Measurements from ENCODE around the gene ERC2.
A peak's percentile ranks its signal among the peaks of the same experiment; 100 is the strongest.

The ERC2 gene

DNA sequence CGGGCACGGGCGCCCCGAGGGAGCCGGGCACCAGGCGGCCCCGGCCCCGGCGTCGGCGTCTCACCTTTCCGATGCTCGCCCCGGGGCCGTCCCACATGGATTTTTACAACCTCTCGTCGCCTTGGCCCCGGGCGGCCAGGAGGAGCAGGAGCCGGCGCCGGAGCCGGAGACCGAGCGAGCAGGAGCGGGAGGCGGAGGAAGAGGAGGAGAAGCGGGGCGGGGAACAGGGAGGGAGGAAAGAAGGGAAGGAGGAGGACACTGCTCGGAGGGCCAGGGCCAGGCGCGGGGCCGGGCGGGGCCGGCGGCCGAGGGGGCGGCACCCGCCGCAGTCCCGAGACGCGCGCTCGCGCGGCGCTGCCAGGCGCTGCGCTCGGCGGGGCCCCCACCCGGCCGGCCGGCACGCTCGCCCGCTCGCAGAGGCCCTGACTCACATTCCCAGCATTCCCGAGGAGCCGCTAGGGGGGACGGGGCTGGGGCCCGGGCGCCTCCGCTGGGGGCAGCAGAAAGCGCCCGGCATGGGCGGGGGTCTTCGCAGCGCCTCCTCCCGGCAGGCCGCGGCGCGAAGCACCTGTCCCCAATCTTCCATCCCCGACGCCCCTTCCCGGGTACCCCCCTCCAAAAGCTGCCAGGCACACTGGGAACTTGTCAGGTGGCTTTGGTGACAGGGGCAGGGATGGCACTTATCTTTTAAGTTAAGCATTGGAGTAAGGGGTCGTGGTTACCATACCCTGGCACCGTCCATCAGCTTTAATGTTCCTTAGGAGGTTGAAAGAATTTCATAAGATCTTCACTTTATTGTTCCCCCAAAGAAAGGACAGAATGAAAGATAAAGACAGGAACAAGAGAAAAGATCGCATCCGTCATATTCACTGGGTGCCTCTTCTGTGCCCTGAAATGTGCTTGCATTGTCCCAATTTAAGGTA, at the start of gene ERC2:
TSS of gene ERC2 (minus strand) at position 284 of the 923 bp plus-strand sequence.
- peak; percentile 40 to 87 for DNase-seq

DNA sequence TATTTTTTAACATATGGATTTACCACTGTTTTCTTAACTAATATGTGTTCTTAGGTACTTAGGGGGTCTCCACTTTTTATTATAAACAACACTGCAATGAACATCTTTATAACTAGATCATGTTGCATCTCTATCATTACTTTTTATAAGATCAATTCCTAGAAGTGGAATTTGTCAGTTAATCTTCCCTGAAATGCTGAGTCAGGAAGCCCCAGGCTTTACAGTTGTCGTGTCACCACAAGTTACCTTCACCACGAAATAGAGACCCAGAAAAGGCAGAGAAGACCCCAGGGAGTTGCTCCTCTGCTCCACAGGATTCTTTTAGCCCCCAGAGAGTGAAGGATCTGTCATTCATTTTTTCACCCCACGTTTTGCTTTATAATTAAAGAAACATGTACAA, 34.5 kb upstream of the ERC2 start:
- no peak for DNase-seq

DNA sequence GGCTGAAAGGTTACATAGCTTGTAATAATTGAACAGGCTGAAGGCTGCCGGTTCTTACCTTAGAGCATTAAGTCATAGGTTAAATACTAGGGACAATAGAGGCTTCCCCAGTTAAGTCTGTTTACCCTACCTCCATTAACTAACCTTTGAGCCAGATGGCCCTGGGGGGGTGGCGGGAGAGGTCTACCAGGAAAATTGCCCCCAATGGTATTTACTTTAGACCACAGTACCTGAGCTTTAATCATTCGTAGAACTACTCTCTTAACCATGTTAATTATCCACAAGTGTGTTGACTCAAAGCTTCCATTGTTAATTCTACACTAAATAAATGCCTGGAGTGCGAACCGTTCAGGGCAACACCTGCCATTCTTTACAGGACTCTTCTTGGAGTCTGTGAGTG, 28.1 kb upstream of the ERC2 start:
- DNase-seq: peak; percentile 51 to 68

DNA sequence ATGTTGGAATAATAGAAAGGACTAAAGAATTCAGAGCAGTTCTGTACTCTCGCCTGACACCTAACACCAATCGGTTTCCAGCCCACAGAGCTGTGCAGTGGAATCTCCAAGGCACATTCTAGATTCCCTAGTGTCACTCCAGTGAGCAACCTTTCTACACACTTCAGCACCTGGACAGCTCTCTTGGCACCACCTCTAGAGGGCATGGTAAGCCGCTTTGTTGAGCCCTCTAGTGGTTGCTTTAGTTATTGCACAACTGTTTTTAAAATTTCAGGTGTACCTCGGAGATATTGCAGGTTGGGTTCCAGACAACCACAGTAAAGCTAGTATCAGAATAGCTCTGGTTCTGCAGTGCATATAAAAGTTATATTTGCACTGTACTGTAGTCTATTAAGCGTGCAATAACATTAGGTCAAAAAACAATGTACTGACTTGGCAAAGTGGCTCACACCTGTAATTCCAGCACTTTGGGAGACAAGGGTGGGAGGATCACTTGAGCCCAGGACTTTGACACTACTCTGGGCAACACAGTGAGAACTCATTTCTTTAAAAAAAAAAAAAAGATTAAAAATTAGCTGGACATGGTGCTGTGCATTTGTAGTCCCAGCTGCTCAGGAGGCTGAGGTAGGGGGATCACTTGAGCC, 26.5 kb upstream of the ERC2 start:
- DNase-seq: peak; percentile 44 to 81

DNA sequence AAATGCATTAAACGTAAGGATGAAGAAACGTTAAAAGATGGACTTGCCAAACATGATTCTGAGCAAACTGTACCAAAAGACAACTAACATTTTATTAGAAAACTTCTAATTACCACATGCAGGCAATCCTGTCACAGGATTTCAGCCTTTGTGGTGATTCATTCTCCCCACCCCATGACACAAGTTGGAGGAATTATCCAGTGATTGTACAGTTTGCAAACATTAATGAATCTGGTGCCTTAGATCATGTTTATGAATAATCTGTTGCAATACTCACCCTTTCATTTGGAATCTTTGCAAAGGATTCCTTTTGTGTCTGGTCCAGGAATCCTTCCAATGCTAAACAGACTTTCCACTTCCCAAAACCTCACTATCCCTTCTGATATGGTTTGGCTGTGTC, 23.3 kb upstream of the ERC2 start:
- DNase-seq: no peak

DNA sequence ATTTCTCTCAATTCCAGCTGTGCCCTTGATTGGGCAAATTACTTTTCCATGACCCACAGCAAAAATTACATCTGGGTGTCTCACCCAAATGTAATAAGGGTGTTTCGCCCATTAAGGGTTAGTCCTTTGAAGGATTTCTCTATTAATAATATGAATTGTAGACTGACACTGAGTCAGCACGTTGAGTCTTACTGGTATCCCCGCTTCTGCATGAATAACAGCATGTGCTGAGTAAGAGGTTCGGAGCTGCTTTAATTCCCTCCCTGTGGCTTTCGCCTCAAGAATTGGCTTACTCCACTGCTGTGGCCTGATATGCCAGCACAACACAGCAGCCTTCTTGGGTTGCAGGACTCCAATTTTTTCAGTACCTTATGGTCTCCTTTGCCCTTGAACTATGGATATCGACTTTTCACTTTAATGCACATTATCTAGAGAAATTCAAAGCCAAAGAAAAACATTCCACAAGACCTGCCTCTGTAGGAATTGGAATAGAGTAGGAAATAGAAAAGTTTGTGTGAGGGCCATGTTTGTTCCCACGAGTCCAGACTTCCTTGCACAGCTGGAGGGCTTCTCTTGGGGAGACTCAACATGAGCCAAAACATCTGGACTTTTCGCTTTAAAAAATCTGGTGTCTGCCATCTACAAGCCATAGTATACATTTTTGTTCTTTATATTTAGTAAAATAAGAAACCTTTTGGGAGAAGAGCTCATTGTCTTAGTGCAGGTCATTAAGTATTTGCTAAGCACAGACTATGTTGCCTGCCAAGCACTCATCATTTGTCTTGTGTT, 20.7 kb upstream of the ERC2 start:
- DNase-seq: no peak

DNA sequence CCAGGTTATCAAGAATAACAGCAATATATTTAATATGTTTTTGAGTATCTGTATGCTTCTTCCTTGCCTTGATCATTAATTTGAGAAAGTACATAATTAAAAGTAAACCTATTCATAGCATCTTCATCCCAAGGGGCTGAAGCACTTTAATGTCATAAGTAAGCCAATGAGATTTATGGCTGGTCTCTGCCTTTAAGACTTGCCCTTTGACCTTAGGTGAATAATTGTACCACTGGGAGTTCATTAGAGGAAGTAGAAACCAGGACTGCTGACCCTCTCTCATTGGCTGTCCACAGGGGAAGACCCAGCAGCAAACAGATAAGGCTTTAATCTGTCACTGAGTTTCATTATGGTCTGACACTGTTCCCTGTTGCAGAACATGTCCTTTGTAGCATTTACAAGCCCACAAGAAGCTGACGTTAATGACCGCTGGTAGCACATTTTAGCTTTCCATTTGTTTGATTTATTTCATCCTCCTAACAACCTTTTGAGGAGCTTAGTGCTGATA, 16.3 kb upstream of the ERC2 start:
- DNase-seq: no peak

DNA sequence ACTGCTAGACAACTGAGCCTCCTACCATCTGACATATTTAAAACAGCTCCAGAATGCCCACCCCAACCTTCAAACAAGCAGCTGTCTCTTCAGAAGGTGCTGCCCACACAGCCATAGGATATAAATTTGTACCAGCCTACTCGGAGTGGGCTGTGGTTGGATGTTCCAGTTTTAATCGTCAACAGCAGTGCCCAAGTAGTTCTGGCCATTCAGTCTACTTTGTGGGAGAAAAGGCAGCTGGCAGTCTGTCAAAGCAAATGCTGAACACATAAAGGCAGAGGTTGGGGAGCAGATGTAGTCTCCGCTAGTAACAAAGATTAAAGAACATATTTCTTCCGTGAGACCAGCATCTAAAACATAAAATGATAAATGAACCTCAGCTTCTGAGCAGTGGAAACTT, 15.9 kb upstream of the ERC2 start:
- DNase-seq: no peak

DNA sequence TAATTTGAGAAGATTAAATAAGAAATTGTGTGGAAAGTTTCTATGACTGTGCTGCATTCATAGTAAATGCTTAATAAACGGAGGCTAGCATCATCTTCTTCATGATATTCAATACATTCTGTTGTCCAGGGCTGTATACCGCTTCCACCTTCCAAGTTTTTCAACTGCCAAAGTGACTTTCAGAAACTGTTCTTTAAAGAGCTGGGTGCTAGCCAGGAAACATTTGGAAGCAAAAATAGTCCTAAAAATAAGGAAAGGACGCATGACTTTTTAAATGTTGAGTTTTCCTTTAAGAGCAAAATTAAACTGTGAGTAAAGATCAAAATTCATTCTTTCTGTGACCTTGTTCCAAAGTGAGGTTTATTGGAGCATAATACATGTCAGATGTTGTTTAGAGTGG, 9.4 kb upstream of the ERC2 start:
- no peak for DNase-seq

DNA sequence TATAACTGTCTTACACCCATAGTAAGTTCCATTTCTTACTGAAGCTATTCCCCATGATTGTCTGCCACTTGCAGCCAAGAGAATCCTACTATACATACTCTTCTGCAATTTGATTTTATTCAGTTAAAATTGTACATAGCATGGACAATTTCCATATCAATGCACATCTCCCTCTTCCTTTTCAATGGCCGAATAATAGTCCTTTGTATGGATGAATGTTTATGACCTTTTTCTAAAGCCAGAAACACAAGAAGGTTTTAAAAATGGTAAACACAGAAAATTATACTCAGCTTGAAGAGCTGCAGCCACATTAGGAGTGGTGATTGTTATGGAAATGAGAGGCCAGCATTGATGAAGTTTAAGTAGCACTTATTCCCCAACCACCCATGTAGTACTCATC, 8.5 kb upstream of the ERC2 start:
- DNase-seq: no peak

DNA sequence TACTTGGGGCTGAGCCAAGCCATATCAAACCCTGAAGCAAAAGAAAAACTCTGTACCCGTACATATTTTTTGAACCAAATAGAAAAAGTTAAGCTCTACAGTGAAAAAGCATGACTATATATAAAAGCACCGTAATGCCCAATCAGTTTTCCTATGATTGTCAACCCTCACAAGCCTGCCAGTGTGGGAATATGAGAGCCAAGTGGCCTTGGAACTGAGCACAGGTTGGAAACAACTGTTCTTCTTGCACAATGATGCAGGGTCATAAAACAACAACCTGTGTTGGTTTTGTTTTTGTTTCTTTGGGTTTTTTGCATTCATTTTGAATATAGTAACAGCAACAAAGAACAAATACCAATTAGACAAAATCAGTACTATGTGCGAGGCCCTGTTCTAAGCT, 3.5 kb upstream of the ERC2 start:
- no peak for DNase-seq

DNA sequence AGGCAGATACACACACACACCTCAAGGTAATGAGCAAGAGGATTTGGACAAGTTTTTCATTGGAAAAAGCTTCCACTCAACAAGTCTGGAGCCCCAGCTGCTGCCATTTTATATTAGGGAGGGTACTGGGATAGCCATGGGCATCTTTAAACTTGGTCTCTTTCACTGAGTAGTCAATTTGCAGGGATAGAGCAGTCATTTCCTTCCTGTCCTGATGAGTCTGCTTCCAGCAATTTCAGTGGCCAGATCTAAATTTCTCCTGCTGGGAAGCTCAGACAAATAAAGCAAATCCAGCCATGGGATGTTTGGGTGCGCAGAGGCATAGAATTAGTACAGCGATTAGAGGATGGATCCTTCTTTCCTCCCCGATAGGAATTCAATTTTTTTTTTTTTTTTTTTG, 874 bp upstream of the ERC2 start:
- no peak for DNase-seq

DNA sequence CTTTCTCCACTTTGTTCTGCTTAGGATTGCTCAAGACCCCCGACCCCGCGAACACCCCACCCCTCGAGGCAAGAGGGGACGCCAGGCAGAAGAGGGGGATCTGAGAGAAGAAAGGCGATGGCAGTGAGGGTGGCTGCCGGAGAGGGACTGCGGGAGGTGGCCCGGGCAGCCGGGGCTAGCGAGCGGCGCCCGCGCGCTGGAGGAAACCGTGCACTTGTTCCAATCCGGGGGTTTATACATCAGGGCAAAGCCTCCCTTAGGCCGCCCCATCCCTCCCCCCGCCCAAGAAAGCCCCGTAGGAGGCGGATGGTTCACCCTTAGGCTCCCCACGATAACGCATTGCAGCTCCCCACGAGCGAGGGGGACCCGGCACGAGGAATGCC, 475 bp downstream of the ERC2 start:
- DNase-seq: peak in 1 of 2 experiments; percentile 52

DNA sequence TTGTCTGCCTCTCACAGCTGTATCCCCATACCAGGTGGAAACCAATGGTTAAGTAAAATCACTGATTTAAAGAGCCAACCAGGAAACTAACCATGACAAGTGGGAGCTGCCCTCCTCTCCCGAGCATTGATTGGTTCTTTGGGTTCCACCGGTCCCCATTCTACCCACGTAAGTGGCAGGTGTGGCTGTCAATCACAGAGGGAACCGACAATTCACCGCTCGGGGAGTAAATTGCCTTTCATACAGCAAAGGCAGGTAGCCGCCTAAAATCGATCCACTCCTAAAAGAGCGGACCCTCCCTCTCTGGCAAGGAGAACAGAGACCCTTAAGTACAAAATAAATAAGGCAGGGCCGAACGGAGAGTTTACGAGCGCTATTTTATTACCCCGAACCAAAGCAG, 1.2 kb downstream of the ERC2 start:
- DNase-seq: peak; percentile 82 to 91

DNA sequence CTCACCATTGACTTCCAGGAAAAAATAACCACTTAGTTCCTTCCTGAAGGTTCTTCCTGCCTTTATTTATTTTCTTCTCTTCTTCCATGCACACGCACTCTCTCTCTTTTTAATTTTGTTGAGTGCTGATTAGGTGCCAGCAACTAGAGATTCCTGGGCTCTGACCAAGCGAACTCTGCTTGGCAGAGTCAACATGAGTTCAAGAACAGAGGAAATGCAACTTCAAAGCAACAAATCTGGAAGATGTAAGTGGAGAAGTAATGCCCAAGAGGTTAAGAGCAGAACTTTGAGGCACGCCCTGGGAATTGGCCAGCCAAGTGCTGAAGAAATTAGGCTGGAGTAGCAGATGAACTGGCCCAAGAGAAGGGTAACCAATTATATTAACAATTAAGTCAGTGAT, 8.5 kb downstream of the ERC2 start:
- DNase-seq: no peak

DNA sequence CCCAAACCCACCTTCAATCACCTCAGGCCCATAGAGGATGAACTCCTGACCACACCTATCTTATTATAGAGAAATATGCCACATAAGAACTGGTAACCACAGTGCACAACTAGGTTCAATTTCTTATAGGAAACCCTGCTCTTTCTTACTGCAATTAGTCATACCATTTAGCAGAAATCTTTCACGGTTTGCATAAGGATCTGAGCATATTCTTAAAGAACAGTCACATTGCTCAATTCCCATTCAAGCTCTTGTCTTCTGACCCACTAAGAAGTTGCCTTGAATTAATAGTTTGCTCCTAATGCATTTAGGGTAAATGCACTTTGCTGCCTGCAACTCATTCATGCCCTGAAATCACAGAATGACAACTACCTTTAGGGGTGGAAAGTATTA, 9.2 kb downstream of the ERC2 start:
- DNase-seq: no peak

DNA sequence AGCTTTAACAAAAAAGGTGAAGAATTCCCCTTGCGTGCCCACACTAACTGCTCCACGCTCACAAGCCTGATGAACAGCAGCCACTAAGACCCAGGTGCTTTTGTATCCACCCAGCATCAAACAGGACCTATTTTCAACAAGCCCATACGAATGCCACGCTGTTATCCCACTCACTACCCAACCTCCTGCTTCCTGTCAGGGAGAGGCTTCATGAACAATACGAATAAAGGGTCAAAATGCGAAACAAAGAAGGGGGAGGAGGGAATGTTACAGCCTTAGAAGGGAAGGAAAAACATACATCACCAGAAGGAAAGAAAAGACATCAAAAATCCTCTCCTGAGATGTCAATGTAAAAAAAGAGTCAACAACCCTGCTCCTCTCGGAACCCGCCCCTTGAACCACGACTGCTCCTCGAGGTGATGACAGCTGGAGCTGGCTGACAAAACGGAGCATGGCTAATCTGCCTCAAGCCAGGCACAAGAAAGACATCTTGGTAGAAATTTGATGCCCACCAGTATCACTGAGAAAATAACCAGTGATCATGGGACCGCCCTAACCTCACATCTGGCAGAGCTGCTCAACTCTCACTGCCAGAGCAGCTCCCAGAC, 9.7 kb downstream of the ERC2 start:
- DNase-seq: no peak

DNA sequence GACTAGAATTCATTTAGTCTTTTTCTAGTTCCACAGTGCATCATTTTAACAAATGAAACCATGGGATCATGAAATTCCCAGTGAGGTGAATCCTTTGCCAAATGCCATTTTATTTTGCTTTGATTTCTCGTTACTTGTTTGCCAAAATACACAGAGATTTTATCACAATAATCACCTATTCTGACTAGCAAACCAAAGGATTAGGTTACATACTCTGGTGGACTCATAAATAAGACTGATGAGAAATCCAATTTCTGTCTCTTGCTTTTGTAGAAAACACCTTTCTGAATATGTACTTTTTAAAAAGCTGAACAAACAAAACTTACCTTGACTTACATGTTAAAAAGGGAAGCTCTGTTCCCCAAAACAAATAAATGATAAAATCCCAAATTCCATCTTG, 12.2 kb downstream of the ERC2 start:
- DNase-seq: no peak

DNA sequence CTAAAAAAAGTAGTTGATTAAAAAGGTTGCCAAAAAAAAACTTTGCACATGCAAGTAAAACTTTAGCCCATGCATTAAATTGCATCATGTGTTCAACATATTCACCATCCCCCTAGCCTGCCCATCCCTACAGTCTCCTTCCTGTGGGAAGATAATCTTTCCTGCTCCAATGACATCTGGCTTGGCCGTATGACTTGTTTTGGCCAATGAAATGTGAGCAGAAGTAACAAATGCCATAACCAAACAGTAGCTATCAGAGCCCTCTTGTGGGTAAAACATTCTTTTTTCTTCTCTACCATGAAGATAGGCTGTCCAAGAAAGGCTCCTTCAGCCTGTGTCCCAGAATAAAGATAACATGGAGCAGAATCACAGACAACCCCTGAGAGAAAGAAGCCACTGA, 15.3 kb downstream of the ERC2 start:
- DNase-seq: no peak

DNA sequence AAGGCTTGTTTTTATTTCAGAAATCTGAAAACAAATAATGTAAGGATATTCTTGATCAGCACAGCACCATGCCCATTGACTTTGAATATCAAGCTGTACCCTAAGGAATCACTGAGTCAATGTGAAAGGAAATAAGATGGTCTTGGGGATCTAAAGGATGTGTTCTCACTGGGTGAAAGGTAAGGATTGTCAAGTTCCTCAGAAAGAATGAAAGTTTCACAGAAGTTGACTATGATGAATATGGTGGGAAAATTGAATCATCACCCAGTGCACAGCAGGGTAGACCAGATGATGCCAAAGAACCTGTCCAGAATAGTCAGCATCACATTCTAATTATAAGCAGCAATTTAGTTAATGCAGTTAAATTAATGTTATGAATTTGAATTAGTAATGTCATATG, 16.2 kb downstream of the ERC2 start:
- no peak for DNase-seq

DNA sequence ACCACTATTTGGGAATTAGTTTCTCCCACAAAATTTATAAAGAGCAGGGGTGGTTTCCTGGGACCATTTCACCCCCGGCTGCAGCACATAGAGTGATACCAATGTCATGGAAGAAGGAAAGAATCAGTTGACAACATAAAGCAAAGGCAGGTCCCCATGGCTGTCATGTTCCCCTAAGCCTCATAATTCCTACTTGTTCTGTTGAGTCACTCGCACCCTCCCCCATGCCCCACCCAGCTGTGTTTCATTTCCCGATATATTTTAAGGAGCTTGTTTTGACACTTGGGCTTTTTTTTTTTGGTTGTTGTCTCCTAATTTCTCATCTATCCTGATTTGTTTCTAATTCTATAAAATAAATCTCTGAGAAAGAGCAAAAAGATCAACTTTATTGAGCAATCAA, 24.9 kb downstream of the ERC2 start:
- no peak for DNase-seq

DNA sequence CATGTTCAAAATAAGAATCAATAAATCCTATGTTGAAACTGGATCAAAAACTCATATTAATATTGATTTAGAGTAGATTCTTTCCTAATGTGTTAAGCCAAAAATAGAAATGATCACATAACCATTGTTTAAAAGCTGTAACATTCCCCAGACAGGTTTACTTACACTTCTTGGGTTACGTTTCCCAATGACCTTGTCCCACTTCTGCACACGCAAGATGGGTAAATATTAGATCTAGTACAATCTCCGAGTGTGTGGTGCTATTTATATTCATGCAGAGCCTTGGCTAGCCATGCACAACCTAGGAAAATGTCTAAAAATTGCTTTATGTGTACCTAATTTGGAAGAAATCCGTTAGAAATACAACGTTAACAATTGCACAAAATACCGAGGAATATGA, 39.6 kb downstream of the ERC2 start:
- DNase-seq: no peak

DNA sequence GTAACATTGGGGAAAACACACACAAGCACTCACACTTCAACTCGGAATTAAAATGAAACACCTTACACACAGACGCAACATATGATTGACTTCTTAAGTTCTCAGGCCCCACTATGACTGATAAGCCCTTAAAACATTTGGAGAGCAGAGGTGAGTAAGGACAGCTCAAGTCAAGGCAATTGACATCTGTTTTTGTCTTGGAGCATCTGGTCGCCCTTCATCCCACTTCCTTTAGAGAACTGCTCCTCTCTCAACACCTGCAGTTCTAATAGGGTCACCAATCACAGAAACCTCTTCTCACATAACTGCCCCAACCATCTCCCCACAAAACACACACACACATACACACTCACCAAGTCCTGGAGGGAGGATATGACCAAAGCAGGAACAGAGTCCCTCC, 43.4 kb downstream of the ERC2 start:
- no peak for DNase-seq
